HepG2 (cell line): Measurements from ENCODE around the gene GAS2L2. TPM values are rescaled to one million over a fixed set of nuclear protein-coding genes. Genes with fewer than 3 reads are reported as not detected.

ENCODE experiments used
- ATAD3A ChIP-seq: sonication (generic); formaldehyde crosslinking; IDR thresholded peaks from 2 replicates; pipeline ENCODE4 v1.4.0; 2020; ENCODE audit warnings: missing genetic modification reagents
- CREM ChIP-seq, 2 experiments: sonication (generic) in 1 of 2; formaldehyde crosslinking in 1 of 2; IDR thresholded peaks; 2 replicates each; pipeline versions ENCODE4 v1.4.0 to v1.6.1; 2016 to 2020; ENCODE audit warnings: antibody characterized with exemption in 1 of 2, mild to moderate bottlenecking in 1 of 2, missing genetic modification reagents in 1 of 2
- HOXA5 ChIP-seq: sonication (generic); formaldehyde crosslinking; IDR thresholded peaks from 2 replicates; pipeline ENCODE4 v1.4.0; 2020; ENCODE audit warnings: missing genetic modification reagents
- KLF6 ChIP-seq: IDR thresholded peaks from 2 replicates; pipeline ENCODE4 v1.8.0; 2016; ENCODE audit warnings: missing biosample characterization, missing genetic modification reagents
- MXI1 ChIP-seq: IDR thresholded peaks from 3 replicates; pipeline ENCODE4 v1.6.1; 2012; ENCODE audit warnings: low read depth, low read length, inconsistent platforms, borderline replicate concordance
- NCOA2 ChIP-seq: sonication (generic); formaldehyde crosslinking; IDR thresholded peaks from 2 replicates; pipeline ENCODE4 v1.8.0; 2022; ENCODE audit warnings: inconsistent platforms
- NFATC3 ChIP-seq: sonication (generic); formaldehyde crosslinking; IDR thresholded peaks from 2 replicates; pipeline ENCODE4 v1.5.1; 2020; ENCODE audit warnings: mild to moderate bottlenecking, missing genetic modification reagents
- NKX3-1 ChIP-seq: sonication (generic); formaldehyde crosslinking; IDR thresholded peaks from 2 replicates; pipeline ENCODE4 v1.5.0; 2020; ENCODE audit warnings: missing genetic modification reagents
- NR2F6 ChIP-seq, 2 experiments: IDR thresholded peaks; 2 replicates each; pipeline ENCODE4 v1.6.1; 2016; ENCODE audit warnings: antibody characterized with exemption in 1 of 2, mild to moderate bottlenecking in 1 of 2
- PAXIP1 ChIP-seq: sonication (generic); formaldehyde crosslinking; conservative IDR thresholded peaks from 2 replicates; pipeline ENCODE4 v1.4.0; 2020; ENCODE audit warnings: mild to moderate bottlenecking, missing genetic modification reagents, moderate library complexity
- RELA ChIP-seq: sonication (generic); formaldehyde crosslinking; IDR thresholded peaks from 2 replicates; pipeline ENCODE4 v1.4.0; 2020; ENCODE audit warnings: missing genetic modification reagents
- SNRNP70 ChIP-seq: fragments of 200-400 bp; formaldehyde crosslinking; IDR thresholded peaks from 2 replicates; pipeline ENCODE4 v1.6.1; 2017; ENCODE audit warnings: mild to moderate bottlenecking, low read depth, low read length, moderate library complexity
- ZFP37 ChIP-seq: sonication (generic); formaldehyde crosslinking; IDR thresholded peaks from 2 replicates; pipeline ENCODE4 v1.4.0; 2020; ENCODE audit warnings: missing genetic modification reagents, borderline replicate concordance
- ZNF274 ChIP-seq: sonication (generic); formaldehyde crosslinking; IDR thresholded peaks from 2 replicates; pipeline ENCODE4 v1.5.1; 2020; ENCODE audit warnings: mild to moderate bottlenecking, missing genetic modification reagents
- ZNF530 ChIP-seq: sonication (generic); formaldehyde crosslinking; IDR thresholded peaks from 2 replicates; pipeline ENCODE4 v1.5.0; 2020; ENCODE audit warnings: low read depth, mild to moderate bottlenecking, missing genetic modification reagents
- ZNF556 ChIP-seq: sonication (generic); formaldehyde crosslinking; IDR thresholded peaks from 2 replicates; pipeline ENCODE4 v1.4.0; 2020; ENCODE audit warnings: mild to moderate bottlenecking, missing genetic modification reagents, borderline replicate concordance
- ZNF572 ChIP-seq: sonication (generic); formaldehyde crosslinking; IDR thresholded peaks from 2 replicates; pipeline ENCODE4 v1.5.1; 2020; ENCODE audit warnings: mild to moderate bottlenecking, missing genetic modification reagents
- polyA plus RNA-seq, 8 experiments: library from polyadenylated mRNA; depleted of rRNA in 3 of 8; stranded (reverse) in 7 of 8; unstranded in 1 of 8; fragments of >200 nt; fragmentation: Illumina TruSeq in 4 of 8; extraction: Trizol in 4 of 8; gene quantifications; 2 replicates each; pipeline versions ENCODE4 v1.2.1 to v1.2.3, GENCODE V29; 2011 to 2016; ENCODE audit warnings: low read depth in 4 of 8, missing spikeins in 1 of 8, mixed read lengths in 1 of 8; ENCODE audit not compliant: insufficient read depth in 1 of 8
- total RNA-seq, 5 experiments: library from RNA; depleted of rRNA; stranded (reverse); fragments of >200 nt; fragmentation: Illumina TruSeq; extraction: Trizol; gene quantifications; 2 replicates each; pipeline ENCODE4 v1.2.3, GENCODE V29; 2016; ENCODE audit warnings: low read depth in 1 of 5
- TF ChIP-seq, protein P1 (sequence below): sonication (generic); formaldehyde crosslinking; IDR thresholded peaks from 2 replicates; pipeline ENCODE4 v1.5.0; 2020; ENCODE audit warnings: mild to moderate bottlenecking, missing genetic modification reagents, borderline replicate concordance
- TF ChIP-seq, protein P2 (sequence below): IDR thresholded peaks from 2 replicates; pipeline ENCODE4 v1.4.0; 2020; ENCODE audit warnings: mild to moderate bottlenecking, missing genetic modification reagents

Gene GAS2L2
- total and polyA plus RNA-seq, 2 of the 13 experiments (the other 11 are each of a cell fraction or from before 2014, with no cell fraction given): not detected

GRCh38 chr17:35713069-35713728, 39.8 kb downstream of the GAS2L2 start (continued):
- TF ChIP-seq NCOA2 (CRISPR knock-in tag) (no peak), ZFP37 (no peak), NFATC3 (CRISPR knock-in tag) (no peak), KLF6 (CRISPR knock-in tag) (no peak), NR2F6 (IDR thresholded peaks at IDR 0.05) (peak; percentile 15; the same call in 1 of the 2 replicates), NR2F6 (CRISPR knock-in tag; IDR thresholded peaks at IDR 0.05) (no peak), CREM (IDR thresholded peaks at IDR 0.05) (peak; percentile 62; the same call in 1 of the 2 replicates), CREM (CRISPR knock-in tag; IDR thresholded peaks at IDR 0.05) (no peak), HOXA5 (CRISPR knock-in tag) (no peak), NKX3-1 (CRISPR knock-in tag) (no peak), ZNF530 (no peak), ZNF274 (CRISPR knock-in tag) (no peak), SNRNP70 (no peak), RELA (no peak), ATAD3A (no peak), ZNF556 (CRISPR knock-in tag) (no peak), MXI1 (no peak), PAXIP1 (CRISPR knock-in tag) (peak; percentile 79), ZNF572 (CRISPR knock-in tag) (no peak)
- TF ChIP-seq, protein P1, sequence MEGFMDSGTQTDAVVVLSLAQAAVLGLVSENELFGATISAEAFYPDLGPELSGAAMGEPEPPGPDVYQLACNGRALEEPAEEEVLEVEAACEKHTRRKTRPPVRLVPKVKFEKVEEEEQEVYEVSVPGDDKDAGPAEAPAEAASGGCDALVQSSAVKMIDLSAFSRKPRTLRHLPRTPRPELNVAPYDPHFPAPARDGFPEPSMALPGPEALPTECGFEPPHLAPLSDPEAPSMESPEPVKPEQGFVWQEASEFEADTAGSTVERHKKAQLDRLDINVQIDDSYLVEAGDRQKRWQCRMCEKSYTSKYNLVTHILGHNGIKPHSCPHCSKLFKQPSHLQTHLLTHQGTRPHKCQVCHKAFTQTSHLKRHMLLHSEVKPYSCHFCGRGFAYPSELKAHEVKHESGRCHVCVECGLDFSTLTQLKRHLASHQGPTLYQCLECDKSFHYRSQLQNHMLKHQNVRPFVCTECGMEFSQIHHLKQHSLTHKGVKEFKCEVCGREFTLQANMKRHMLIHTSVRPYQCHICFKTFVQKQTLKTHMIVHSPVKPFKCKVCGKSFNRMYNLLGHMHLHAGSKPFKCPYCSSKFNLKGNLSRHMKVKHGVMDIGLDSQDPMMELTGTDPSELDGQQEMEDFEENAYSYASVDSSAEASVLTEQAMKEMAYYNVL (CRISPR knock-in tag): 0 out of 2 replicates have a peak, but pooled peaks have one; percentile 32
- TF ChIP-seq, protein P2, sequence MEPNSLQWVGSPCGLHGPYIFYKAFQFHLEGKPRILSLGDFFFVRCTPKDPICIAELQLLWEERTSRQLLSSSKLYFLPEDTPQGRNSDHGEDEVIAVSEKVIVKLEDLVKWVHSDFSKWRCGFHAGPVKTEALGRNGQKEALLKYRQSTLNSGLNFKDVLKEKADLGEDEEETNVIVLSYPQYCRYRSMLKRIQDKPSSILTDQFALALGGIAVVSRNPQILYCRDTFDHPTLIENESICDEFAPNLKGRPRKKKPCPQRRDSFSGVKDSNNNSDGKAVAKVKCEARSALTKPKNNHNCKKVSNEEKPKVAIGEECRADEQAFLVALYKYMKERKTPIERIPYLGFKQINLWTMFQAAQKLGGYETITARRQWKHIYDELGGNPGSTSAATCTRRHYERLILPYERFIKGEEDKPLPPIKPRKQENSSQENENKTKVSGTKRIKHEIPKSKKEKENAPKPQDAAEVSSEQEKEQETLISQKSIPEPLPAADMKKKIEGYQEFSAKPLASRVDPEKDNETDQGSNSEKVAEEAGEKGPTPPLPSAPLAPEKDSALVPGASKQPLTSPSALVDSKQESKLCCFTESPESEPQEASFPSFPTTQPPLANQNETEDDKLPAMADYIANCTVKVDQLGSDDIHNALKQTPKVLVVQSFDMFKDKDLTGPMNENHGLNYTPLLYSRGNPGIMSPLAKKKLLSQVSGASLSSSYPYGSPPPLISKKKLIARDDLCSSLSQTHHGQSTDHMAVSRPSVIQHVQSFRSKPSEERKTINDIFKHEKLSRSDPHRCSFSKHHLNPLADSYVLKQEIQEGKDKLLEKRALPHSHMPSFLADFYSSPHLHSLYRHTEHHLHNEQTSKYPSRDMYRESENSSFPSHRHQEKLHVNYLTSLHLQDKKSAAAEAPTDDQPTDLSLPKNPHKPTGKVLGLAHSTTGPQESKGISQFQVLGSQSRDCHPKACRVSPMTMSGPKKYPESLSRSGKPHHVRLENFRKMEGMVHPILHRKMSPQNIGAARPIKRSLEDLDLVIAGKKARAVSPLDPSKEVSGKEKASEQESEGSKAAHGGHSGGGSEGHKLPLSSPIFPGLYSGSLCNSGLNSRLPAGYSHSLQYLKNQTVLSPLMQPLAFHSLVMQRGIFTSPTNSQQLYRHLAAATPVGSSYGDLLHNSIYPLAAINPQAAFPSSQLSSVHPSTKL (CRISPR knock-in tag): peak; percentile 80
